ENCODE measurements around the gene GIMD1. TPM values are rescaled to one million over a fixed set of nuclear protein-coding genes. Genes with fewer than 3 reads are reported as not detected.
"Not testable (repeated sequence)": the region's sequence is repeated elsewhere in the genome, so short reads cannot be mapped to it uniquely, and the experiment has no call there.

The GIMD1 gene
- total and polyA plus RNA-seq, 3 donors from 2014 or later: not detected

- 77 to 91% methylated on average over 1 of the region's 1 CpG for WGBS, 2 donors
- no peak overlapping the region for H3K27ac ChIP-seq
- no peaks in the 10 kb centered on the region for H3K9me3 ChIP-seq
- no peaks in the 10 kb centered on the region for H3K36me3 ChIP-seq (ENCODE audit: low read depth, missing control alignments)
- DNase-seq: no peak
- TF ChIP-seq POLR2A (IDR thresholded peaks at IDR 0.05): no peak
- TF ChIP-seq, protein P1, sequence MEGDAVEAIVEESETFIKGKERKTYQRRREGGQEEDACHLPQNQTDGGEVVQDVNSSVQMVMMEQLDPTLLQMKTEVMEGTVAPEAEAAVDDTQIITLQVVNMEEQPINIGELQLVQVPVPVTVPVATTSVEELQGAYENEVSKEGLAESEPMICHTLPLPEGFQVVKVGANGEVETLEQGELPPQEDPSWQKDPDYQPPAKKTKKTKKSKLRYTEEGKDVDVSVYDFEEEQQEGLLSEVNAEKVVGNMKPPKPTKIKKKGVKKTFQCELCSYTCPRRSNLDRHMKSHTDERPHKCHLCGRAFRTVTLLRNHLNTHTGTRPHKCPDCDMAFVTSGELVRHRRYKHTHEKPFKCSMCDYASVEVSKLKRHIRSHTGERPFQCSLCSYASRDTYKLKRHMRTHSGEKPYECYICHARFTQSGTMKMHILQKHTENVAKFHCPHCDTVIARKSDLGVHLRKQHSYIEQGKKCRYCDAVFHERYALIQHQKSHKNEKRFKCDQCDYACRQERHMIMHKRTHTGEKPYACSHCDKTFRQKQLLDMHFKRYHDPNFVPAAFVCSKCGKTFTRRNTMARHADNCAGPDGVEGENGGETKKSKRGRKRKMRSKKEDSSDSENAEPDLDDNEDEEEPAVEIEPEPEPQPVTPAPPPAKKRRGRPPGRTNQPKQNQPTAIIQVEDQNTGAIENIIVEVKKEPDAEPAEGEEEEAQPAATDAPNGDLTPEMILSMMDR (IDR thresholded peaks at IDR 0.05): no peak
- H3K4me1 ChIP-seq: no peaks in the 10 kb centered on the region
- no peak overlapping the region for H3K4me3 ChIP-seq
- intact Hi-C loops (cut with DNase I; ENCODE audit: low total_unique reads): no loop called here
- H3K27me3 ChIP-seq: no peaks in the 10 kb centered on the region
Measured at GRCh38 chr4:106334741-106335470, 33.7 kb downstream of the GIMD1 start.

GRCh38 chr4:106333186-106333585, 35.4 kb downstream of the GIMD1 start:
- DNase-seq: no peak
- 90 to 96% methylated on average over 5 of the region's 5 CpGs for WGBS, 2 donors
- Histone ChIP-seq H3K27me3 (no peaks in the 10 kb centered on the region), H3K4me3 (no peak overlapping the region), H3K4me1 (no peaks in the 10 kb centered on the region), H3K36me3 (ENCODE audit: low read depth, missing control alignments) (no peaks in the 10 kb centered on the region), H3K27ac (no peak overlapping the region), H3K9me3 (no peaks in the 10 kb centered on the region)
- intact Hi-C loops (cut with DNase I; ENCODE audit: low total_unique reads): no loop called here
- TF ChIP-seq POLR2A (IDR thresholded peaks at IDR 0.05): no peak
- TF ChIP-seq, protein P1 (IDR thresholded peaks at IDR 0.05): no peak

DNA sequence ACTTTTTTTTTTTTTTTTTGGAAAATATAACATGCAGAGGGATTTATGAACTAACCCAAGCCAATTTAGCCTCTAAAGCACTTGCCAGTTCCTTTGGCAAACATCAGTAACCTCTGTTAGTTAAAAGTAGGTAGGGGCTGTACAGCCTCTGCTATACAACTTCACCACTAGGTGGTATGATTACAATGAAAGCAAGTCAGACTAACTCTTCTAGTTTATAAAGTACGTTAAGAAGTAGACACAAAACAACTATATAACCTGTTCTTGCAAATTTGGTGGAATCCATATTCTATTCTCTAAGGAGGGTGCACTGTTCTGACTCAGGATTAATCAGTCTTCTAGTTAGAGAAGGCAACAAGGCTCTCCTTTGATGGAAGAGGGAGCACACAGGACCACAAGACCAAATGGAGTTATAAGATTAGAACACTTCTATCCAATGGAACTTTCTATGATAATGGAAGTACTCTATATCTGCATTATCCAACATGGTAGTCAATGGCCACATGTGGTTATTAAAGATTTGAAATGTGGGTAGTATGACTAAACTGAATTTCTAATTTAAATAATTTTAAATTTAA, 39.4 kb downstream of the GIMD1 start:
- TF ChIP-seq, protein P1 (IDR thresholded peaks at IDR 0.05): peak in 2 of 3 experiments; percentile 15 to 49
- no peak for TF ChIP-seq POLR2A (IDR thresholded peaks at IDR 0.05)
- Histone ChIP-seq H3K27me3 (no peaks in the 10 kb centered on the region), H3K4me3 (no peak overlapping the region), H3K36me3 (ENCODE audit: low read depth, missing control alignments) (no peaks in the 10 kb centered on the region), H3K9me3 (no peaks in the 10 kb centered on the region), H3K27ac (no peak overlapping the region), H3K4me1 (no peaks in the 10 kb centered on the region)
- intact Hi-C loops (cut with DNase I; ENCODE audit: low total_unique reads): no loop called here
- no peak for DNase-seq
- WGBS, 2 donors: 24 to 41% methylated on average over 1 of the region's 1 CpG

DNA sequence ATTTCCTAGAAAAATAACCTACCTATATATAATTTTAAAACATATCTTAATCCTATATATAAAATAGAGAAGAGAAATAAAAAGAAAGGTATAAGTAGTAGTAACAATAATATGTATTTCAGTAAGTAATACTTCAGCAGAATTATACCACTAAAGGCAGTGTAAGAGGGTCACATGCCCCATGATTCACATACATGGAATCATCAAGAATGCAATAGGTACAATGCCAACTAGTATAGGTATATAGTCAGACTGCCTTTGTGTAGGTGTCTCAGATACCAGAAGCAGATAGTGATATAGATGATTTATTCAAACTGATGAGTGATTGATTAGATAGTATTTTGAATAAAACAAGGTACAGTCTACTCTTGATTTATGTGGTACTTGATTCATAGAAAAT, 42.8 kb downstream of the GIMD1 start:
- no peak overlapping the region for H3K27ac ChIP-seq
- no peak for DNase-seq
- no peaks in the 10 kb centered on the region for H3K9me3 ChIP-seq
- intact Hi-C loops (cut with DNase I; ENCODE audit: low total_unique reads): no loop called here
- no peak overlapping the region for H3K4me3 ChIP-seq
- no peaks in the 10 kb centered on the region for H3K27me3 ChIP-seq
- no peaks in the 10 kb centered on the region for H3K36me3 ChIP-seq (ENCODE audit: low read depth, missing control alignments)
- TF ChIP-seq, protein P1 (IDR thresholded peaks at IDR 0.05): no peak
- no peak for TF ChIP-seq POLR2A (IDR thresholded peaks at IDR 0.05)
- H3K4me1 ChIP-seq: no peaks in the 10 kb centered on the region

DNA sequence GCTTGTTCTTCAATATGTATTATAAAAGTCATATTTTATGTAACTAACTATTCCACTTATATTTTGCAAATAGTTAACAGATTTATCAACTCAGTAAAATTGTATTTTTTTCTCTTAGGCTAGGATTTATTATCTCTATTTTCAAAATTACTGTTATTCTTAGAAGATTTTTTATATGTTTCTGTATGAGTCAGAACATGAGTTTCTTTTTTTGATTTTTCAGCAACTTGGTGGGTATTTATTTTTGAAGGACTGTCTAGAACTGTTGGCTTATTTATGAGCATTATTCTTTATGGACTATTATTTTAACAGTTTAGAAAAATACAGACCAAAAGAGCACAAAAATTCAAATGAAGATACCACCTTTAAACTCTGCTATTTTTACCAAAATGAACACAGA, 45.5 kb downstream of the GIMD1 start:
- Histone ChIP-seq H3K36me3 (ENCODE audit: low read depth, missing control alignments) (no peaks in the 10 kb centered on the region), H3K4me1 (peaks cover 1% of the 10 kb centered on the region), H3K9me3 (no peaks in the 10 kb centered on the region), H3K4me3 (no peak overlapping the region), H3K27me3 (no peaks in the 10 kb centered on the region), H3K27ac (no peak overlapping the region)
- intact Hi-C loops (cut with DNase I; ENCODE audit: low total_unique reads): no loop called here
- DNase-seq: no peak
- no peak for TF ChIP-seq POLR2A (IDR thresholded peaks at IDR 0.05)
- TF ChIP-seq, protein P1 (IDR thresholded peaks at IDR 0.05): no peak

DNA sequence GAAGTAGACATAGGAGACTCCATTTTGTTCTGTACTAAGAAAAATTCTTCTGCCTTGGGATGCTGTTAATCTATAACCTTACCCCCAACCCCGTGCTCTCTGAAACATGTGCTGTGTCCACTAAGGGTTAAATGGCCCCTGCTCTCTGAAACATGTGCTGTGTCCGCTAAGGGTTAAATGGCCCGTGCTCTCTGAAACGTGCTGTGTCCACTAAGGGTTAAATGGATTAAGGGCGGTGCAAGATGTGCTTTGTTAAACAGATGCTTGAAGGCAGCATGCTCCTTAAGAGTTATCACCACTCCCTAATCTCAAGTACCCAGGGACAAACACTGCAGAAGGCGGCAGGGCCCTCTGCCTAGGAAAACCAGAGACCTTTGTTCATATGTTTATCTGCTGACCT, 46.8 kb downstream of the GIMD1 start:
- H3K27me3 ChIP-seq; H3K9me3 ChIP-seq; intact Hi-C loops (cut with DNase I; ENCODE audit: low total_unique reads); H3K36me3 ChIP-seq (ENCODE audit: low read depth, missing control alignments); DNase-seq; H3K27ac ChIP-seq: not testable (repeated sequence)
- Histone ChIP-seq H3K4me3 (peak overlapping the region in 1 of 2 donors; percentile 41), H3K4me1 (peaks cover 12% of the 10 kb centered on the region)
- WGBS, 2 donors: 40% methylated on average over 6 of the region's 6 CpGs

DNA sequence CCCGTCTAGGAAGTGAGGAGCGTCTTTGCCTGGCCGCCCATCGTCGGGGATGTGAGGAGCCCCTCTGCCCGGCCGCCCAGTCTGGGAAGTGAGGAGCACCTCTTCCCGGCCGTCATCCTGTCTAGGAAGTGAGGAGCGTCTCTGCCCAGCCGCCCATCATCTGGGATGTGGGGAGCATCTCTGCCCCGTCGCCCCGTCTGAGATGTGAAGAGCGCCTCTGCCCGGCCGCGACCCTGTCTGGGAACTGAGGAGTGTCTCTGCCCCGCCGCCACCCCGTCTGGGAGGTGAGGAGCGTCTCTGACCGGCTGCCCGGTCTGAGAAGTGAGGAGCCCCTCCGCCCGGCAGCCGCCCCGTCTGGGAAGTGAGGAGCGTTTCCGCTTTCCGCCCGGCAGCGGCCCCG, 47.4 kb downstream of the GIMD1 start:
- 74 to 92% methylated on average over 8 to 34 of the region's 34 CpGs for WGBS, 2 donors
- intact Hi-C loops (cut with DNase I; ENCODE audit: low total_unique reads); DNase-seq: not testable (repeated sequence)

More for the DNA sequence above, 47.4 kb downstream of the GIMD1 start:
- not testable (repeated sequence) for H3K27ac ChIP-seq; H3K36me3 ChIP-seq (ENCODE audit: low read depth, missing control alignments); H3K27me3 ChIP-seq; H3K9me3 ChIP-seq
- Histone ChIP-seq H3K4me3 (peak overlapping the region; percentile 41 to 44), H3K4me1 (peaks cover 12% of the 10 kb centered on the region)
